ENCODE results near the gene OR6N2.

DNA sequence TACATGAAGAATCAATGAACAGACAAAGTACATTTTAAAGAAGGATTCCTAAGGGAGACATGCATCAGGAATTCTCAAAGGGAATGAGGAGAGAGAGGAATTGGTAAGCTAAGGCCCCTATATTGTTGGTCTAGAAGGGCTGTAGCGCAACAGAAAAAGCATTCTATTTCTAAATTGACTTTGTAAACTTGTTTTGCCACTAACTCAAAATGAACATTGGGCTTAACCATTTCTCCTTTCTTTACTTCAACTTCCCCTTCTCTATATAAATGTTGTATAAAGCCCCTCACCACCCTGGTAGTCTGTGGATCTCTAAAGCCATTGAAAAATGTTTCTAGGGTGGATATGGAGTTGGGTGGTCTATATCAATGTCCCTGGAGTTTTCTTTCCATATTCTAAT is 20.4 kb upstream of the OR6N2 start:
- TF ChIP-seq, protein P1, sequence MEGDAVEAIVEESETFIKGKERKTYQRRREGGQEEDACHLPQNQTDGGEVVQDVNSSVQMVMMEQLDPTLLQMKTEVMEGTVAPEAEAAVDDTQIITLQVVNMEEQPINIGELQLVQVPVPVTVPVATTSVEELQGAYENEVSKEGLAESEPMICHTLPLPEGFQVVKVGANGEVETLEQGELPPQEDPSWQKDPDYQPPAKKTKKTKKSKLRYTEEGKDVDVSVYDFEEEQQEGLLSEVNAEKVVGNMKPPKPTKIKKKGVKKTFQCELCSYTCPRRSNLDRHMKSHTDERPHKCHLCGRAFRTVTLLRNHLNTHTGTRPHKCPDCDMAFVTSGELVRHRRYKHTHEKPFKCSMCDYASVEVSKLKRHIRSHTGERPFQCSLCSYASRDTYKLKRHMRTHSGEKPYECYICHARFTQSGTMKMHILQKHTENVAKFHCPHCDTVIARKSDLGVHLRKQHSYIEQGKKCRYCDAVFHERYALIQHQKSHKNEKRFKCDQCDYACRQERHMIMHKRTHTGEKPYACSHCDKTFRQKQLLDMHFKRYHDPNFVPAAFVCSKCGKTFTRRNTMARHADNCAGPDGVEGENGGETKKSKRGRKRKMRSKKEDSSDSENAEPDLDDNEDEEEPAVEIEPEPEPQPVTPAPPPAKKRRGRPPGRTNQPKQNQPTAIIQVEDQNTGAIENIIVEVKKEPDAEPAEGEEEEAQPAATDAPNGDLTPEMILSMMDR (IDR thresholded peaks at IDR 0.05), result no peak
- TF ChIP-seq POLR2A (IDR thresholded peaks at IDR 0.05), result no peak
